Naive thymus-derived CD8-positive, alpha-beta T cell (primary cell): ENCODE results near the gene CFAP410. TPM values are rescaled to one million over a fixed set of nuclear protein-coding genes. Genes with fewer than 3 reads are reported as not detected.
A peak's percentile ranks its signal among the peaks of the same experiment; 100 is the strongest.

Source experiments
- ATAC-seq, 2 donors: fragments of 150-1000 bp; cut with Tn5 transposase in 1 of 2; sonication (Bioruptor Pico), chemical (Tn5 transposase) in 1 of 2; 1 replicate in 1 of 2; 2 replicates in 1 of 2; pipeline ENCODE4 v1.10.0; 2021; ENCODE audit warnings: mild to moderate bottlenecking in 2 of 2, moderate library complexity in 2 of 2
- POLR2A ChIA-PET: fragments of 350-600 bp; sonication (Branson Sonifier 250); formaldehyde crosslinking; loops from one replicate; lab custom pipeline; 2021; ENCODE audit warnings: antibody characterized with exemption; lab: Charles Lee
- DNase-seq, 10 donors: peaks; one replicate each; pipeline versions ENCODE4 v3.0.0 to v3.0.0-alpha.2; 2020 to 2022
- H3K27ac Mint-ChIP-seq, 10 donors: one replicate each; pipeline ENCODE4 v1.8.0; 2020 to 2022; ENCODE audit warnings: mild to moderate bottlenecking in 10 of 10, mixed read lengths in 10 of 10, moderate library complexity in 4 of 10, inconsistent platforms in 1 of 10
- H3K27me3 Mint-ChIP-seq, 5 donors: one replicate each; pipeline ENCODE4 v1.8.0; 2021 to 2022; ENCODE audit warnings: mixed read lengths in 5 of 5
- H3K36me3 Mint-ChIP-seq, 3 donors: one replicate each; pipeline ENCODE4 v1.8.0; 2020 to 2022; ENCODE audit warnings: mixed read lengths in 3 of 3, mild to moderate bottlenecking in 2 of 3, inconsistent platforms in 1 of 3
- H3K4me1 Mint-ChIP-seq, 4 donors: one replicate each; pipeline ENCODE4 v1.8.0; 2021 to 2022; ENCODE audit warnings: mixed read lengths in 4 of 4
- H3K4me3 Mint-ChIP-seq, 10 donors: one replicate each; pipeline ENCODE4 v1.8.0; 2020 to 2022; ENCODE audit warnings: mild to moderate bottlenecking in 10 of 10, mixed read lengths in 10 of 10, moderate library complexity in 6 of 10, inconsistent platforms in 1 of 10
- H3K9me3 Mint-ChIP-seq, 9 donors: one replicate each; pipeline ENCODE4 v1.8.0; 2020 to 2022; ENCODE audit warnings: mixed read lengths in 9 of 9, mild to moderate bottlenecking in 3 of 9, inconsistent platforms in 1 of 9, moderate library complexity in 1 of 9
- polyA plus RNA-seq, 3 donors: library from polyadenylated mRNA; unstranded; fragments of 300-500 nt; fragmentation: Illumina TruSeq; gene quantifications; one replicate each; pipeline ENCODE4 v1.2.3, GENCODE V29; 2021
- total RNA-seq, 8 experiments: library from RNA in 2 of 8; stranded (reverse) in 2 of 8; gene quantifications; one replicate each; pipeline ENCODE4 v1.2.3 and lab custom pipeline; 2021 to 2026

CFAP410 gene
- total and polyA plus RNA-seq, 5 experiments from 2014 or later, result 23.2 to 60.2 (median 40.6) TPM

GRCh38 chr21:44325386-44326271 lies 13.6 kb downstream of the CFAP410 start:
- Mint-ChIP-seq H3K4me3 (no peak overlapping the region), H3K36me3 (peaks cover 0 to 14% (median 0%) of the 10 kb centered on the region in 3 donors), H3K9me3 (no peaks in the 10 kb centered on the region), H3K4me1 (no peaks in the 10 kb centered on the region), H3K27me3 (no peaks in the 10 kb centered on the region), H3K27ac (peak overlapping the region in 1 of 10 donors; percentile 77)
- DNase-seq (no peak), ATAC-seq (no peak)
- POLR2A ChIA-PET, result no interaction called here

GRCh38 chr21:44324854-44325107 lies 14.4 kb downstream of the CFAP410 start:
- Mint-ChIP-seq H3K36me3 (peaks cover 0 to 16% (median 0%) of the 10 kb centered on the region in 3 donors), H3K27ac (no peak overlapping the region), H3K4me3 (no peak overlapping the region), H3K4me1 (no peaks in the 10 kb centered on the region), H3K9me3 (no peaks in the 10 kb centered on the region), H3K27me3 (no peaks in the 10 kb centered on the region)
- POLR2A ChIA-PET, result no interaction called here
- DNase-seq (no peak), ATAC-seq (no peak)

- H3K4me1 Mint-ChIP-seq, result no peaks in the 10 kb centered on the region
- H3K36me3 Mint-ChIP-seq, result peaks cover 0 to 17% (median 0%) of the 10 kb centered on the region in 3 donors
- no peak overlapping the region for H3K4me3 Mint-ChIP-seq
- no peaks in the 10 kb centered on the region for H3K9me3 Mint-ChIP-seq
- no peak overlapping the region for H3K27ac Mint-ChIP-seq
- ATAC-seq (no peak), DNase-seq (no peak)
- H3K27me3 Mint-ChIP-seq, result no peaks in the 10 kb centered on the region
- POLR2A ChIA-PET, result no interaction called here
These were observed 14.9 kb downstream of the CFAP410 start for GRCh38 chr21:44324106-44324853.

- Mint-ChIP-seq H3K4me3 (no peak overlapping the region), H3K27me3 (no peaks in the 10 kb centered on the region), H3K27ac (no peak overlapping the region), H3K9me3 (no peaks in the 10 kb centered on the region), H3K4me1 (no peaks in the 10 kb centered on the region), H3K36me3 (peaks cover 0 to 18% (median 0%) of the 10 kb centered on the region in 3 donors)
- POLR2A ChIA-PET, result no interaction called here
- no peak for DNase-seq
- no peak for ATAC-seq
These were observed 15.6 kb downstream of the CFAP410 start for GRCh38 chr21:44323591-44323990.

GRCh38 chr21:44322621-44323325 lies 16.4 kb downstream of the CFAP410 start:
- ATAC-seq (no peak), DNase-seq (no peak)
- Mint-ChIP-seq H3K27me3 (no peaks in the 10 kb centered on the region), H3K4me1 (no peaks in the 10 kb centered on the region), H3K36me3 (peaks cover 0 to 18% (median 0%) of the 10 kb centered on the region in 3 donors), H3K27ac (no peak overlapping the region), H3K9me3 (no peaks in the 10 kb centered on the region), H3K4me3 (no peak overlapping the region)
- POLR2A ChIA-PET, result interaction anchor here (0.8 kb wide), 1 partner anchor 15 kb away, joined by 3 read pairs; no protein-coding TSS in a partner anchor

- no peaks in the 10 kb centered on the region for H3K27me3 Mint-ChIP-seq
- no peaks in the 10 kb centered on the region for H3K9me3 Mint-ChIP-seq
- no peak overlapping the region for H3K4me3 Mint-ChIP-seq
- DNase-seq, result no peak
- peaks cover 0 to 15% (median 0%) of the 10 kb centered on the region in 3 donors for H3K36me3 Mint-ChIP-seq
- POLR2A ChIA-PET, result interaction anchor here (0.8 kb wide), 1 partner anchor 16 kb away, joined by 3 read pairs; no protein-coding TSS in a partner anchor
- peak overlapping the region in 1 of 10 donors; percentile 74 for H3K27ac Mint-ChIP-seq
- H3K4me1 Mint-ChIP-seq, result no peaks in the 10 kb centered on the region
- no peak for ATAC-seq
These were observed 17.2 kb downstream of the CFAP410 start for GRCh38 chr21:44321846-44322450.

GRCh38 chr21:44320847-44321246 lies 18.3 kb downstream of the CFAP410 start:
- POLR2A ChIA-PET, result no interaction called here
- no peak overlapping the region for H3K4me3 Mint-ChIP-seq
- no peaks in the 10 kb centered on the region for H3K4me1 Mint-ChIP-seq
- H3K27me3 Mint-ChIP-seq, result no peaks in the 10 kb centered on the region
- H3K36me3 Mint-ChIP-seq, result peaks cover 0 to 13% (median 0%) of the 10 kb centered on the region in 3 donors
- ATAC-seq (no peak), DNase-seq (no peak)
- no peak overlapping the region for H3K27ac Mint-ChIP-seq
- H3K9me3 Mint-ChIP-seq, result no peaks in the 10 kb centered on the region

- H3K4me3 Mint-ChIP-seq, result no peak overlapping the region
- ATAC-seq (no peak), DNase-seq (no peak)
- H3K27me3 Mint-ChIP-seq, result no peaks in the 10 kb centered on the region
- no peaks in the 10 kb centered on the region for H3K4me1 Mint-ChIP-seq
- H3K36me3 Mint-ChIP-seq, result peaks cover 0 to 13% (median 0%) of the 10 kb centered on the region in 3 donors
- no peak overlapping the region for H3K27ac Mint-ChIP-seq
- no peaks in the 10 kb centered on the region for H3K9me3 Mint-ChIP-seq
- POLR2A ChIA-PET, result no interaction called here
These were observed 19.7 kb downstream of the CFAP410 start for GRCh38 chr21:44319407-44320065.

GRCh38 chr21:44318489-44319285 lies 20.5 kb downstream of the CFAP410 start:
- Mint-ChIP-seq H3K27me3 (no peaks in the 10 kb centered on the region), H3K4me3 (no peak overlapping the region), H3K9me3 (no peaks in the 10 kb centered on the region), H3K4me1 (no peaks in the 10 kb centered on the region), H3K36me3 (peaks cover 0 to 13% (median 0%) of the 10 kb centered on the region in 3 donors), H3K27ac (no peak overlapping the region)
- POLR2A ChIA-PET, result interaction anchor here (1.4 kb wide), 1 partner anchor 12 kb away, joined by 3 read pairs; no protein-coding TSS in a partner anchor
- no peak for ATAC-seq
- no peak for DNase-seq

- Mint-ChIP-seq H3K4me1 (no peaks in the 10 kb centered on the region), H3K27me3 (no peaks in the 10 kb centered on the region), H3K4me3 (no peak overlapping the region), H3K27ac (no peak overlapping the region), H3K9me3 (no peaks in the 10 kb centered on the region), H3K36me3 (peaks cover 0 to 13% (median 0%) of the 10 kb centered on the region in 3 donors)
- POLR2A ChIA-PET, result interaction anchor here (1.4 kb wide), 1 partner anchor 12 kb away, joined by 3 read pairs; no protein-coding TSS in a partner anchor
- DNase-seq, result no peak
- no peak for ATAC-seq
These were observed 21.3 kb downstream of the CFAP410 start for GRCh38 chr21:44317871-44318270.

GRCh38 chr21:44317241-44317782 lies 21.9 kb downstream of the CFAP410 start:
- H3K27me3 Mint-ChIP-seq, result no peaks in the 10 kb centered on the region
- POLR2A ChIA-PET, result no interaction called here
- ATAC-seq (no peak), DNase-seq (no peak)
- H3K4me1 Mint-ChIP-seq, result no peaks in the 10 kb centered on the region
- no peaks in the 10 kb centered on the region for H3K9me3 Mint-ChIP-seq
- no peak overlapping the region for H3K4me3 Mint-ChIP-seq
- H3K27ac Mint-ChIP-seq, result no peak overlapping the region
- H3K36me3 Mint-ChIP-seq, result peaks cover 0 to 13% (median 0%) of the 10 kb centered on the region in 3 donors
